ENCODE results near the gene PKIG.

PKIG gene

DNA sequence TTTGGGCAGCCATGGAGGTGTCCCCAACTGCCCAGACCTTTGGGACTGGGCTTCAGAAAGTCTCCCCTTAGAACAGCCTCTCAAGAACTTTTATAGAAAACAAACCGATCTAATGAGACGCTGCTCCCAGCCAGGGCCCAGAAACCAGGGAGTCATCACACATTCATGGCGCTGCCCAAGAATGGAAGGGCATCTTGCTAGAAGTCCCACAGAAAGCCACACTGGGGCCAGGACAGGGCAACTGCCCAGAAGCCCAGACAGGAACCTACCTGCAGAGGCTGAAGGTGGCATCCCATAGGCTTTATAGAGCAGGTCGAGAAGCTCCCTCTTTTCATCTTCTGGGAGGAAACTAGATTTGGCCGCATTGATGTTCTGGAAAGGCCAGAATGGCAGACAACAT, 37.7 kb downstream of the PKIG start:
- DNase-seq (ENCODE audit: low spot score) = no peak

DNA sequence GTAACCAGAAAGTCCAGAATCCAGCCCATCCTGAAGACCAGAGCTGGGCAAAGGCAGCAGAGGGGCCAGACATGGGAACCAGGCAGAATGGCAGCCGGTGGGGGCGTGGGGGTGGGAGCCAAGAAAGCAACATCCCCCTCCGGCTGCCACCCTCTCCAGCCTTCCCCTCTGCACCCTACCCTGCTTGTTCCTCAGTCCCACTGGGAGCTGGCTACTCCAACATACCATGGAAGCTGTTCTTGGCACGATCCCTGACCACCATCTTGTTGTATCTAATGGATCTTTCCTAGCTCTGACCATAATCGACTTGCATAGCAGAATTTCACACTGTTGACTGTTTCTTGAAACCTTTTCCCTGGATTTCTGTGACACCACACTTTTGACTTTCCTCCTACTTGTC, 38.9 kb downstream of the PKIG start:
- DNase-seq (ENCODE audit: low spot score) = no peak

GRCh38 chr20:44621939-44622338, 39.6 kb downstream of the PKIG start:
- DNase-seq (ENCODE audit: low spot score) = no peak

DNA sequence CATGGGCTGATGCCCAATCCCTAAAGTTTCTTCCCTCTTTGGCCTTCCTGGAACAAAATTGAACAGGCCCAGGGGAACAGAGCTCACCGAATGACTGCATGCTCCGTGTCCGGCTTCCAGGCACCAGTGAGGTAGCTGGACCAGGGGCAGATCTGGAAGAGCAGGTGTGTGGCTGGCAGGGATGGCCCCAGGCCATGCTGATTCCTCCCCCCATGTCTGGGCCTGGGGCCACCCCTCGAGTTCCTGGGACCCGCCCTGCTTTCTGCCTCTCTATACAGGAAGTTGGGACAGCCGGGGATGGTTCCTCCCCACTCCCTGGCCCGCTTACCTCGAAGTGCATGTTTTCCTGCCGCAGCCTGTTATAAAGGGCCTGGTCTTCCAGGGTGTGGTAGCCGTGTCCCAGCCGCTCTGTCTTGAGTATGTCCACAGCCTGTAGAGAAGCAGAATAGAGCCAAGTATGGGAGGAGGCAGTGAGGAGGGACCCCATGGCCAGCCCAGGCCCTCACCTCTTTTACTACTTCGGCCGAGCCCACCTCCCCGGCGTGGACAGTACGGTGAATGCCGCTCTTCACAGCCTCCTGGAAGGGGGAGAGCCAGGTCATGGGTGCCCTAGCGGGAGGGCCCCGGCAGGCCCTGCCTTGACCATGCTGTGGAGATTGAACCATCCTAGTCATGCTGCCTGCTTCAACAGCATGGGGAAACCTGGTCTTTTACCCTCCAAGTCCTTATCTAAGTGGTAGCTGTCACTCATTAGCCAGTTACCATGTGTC, 40.3 kb downstream of the PKIG start:
- no peak for DNase-seq (ENCODE audit: low spot score)

DNA sequence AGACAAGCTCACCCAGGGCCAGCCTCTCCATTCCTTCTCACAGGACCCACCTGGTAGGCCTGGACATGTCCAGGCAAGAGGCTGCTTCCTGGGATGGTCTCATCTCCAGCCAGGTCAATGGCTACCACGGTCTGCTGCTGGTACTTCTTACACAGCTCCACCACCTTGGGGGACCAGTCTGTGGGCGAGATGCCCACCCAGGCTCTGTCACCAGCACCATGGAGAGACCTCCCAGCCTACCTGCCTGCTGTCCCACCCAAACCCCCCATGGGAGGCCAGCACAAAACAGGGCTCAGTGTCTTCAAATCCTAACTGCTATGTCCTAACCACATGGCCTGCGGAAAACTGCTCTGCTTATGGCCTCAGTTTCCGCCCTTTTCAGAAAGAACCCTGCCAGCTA, 41.8 kb downstream of the PKIG start:
- no peak for DNase-seq (ENCODE audit: low spot score)

GRCh38 chr20:44624743-44625271, 42.4 kb downstream of the PKIG start:
- DNase-seq (ENCODE audit: low spot score) = no peak

DNA sequence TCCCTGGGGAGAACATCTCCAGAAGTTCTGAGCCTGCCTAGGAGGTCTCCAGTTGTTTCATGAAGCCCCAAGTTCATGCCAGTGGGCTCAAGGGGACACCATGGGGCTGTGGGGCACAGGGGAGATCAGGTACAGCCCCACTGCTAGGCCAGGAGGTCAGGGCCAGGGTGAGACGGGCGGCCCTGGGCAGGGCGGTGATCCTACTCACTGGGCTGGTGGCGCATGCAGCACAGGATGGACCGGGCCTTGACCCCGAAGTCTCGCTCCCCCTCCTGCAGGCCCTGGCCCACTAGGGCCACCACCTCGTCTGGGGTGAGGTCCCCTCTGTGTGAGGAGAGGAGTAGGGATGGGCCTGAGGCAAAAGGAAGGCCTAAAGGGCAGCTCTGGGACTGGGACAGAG, 43.0 kb downstream of the PKIG start:
- DNase-seq (ENCODE audit: low spot score) = no peak

DNA sequence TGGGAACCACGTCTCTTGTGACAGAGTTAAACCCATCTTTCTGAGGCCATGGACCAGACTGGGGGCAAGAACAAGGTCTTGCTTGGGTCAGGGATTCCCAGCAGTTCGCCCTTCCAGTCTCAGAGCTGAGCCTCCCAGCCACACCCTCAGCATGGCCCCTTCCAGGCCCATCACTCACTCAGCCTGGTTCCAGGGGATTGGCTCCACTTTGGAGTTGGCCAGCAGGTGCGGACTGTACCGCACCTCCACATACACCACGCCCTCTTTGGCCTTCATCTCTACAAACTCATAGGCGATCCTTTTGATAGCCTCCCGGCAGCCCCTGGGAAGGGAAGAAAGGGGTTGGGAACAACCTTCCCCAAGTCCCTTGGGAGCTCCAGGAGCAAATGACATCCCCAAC, 43.9 kb downstream of the PKIG start:
- no peak for DNase-seq (ENCODE audit: low spot score)

DNA sequence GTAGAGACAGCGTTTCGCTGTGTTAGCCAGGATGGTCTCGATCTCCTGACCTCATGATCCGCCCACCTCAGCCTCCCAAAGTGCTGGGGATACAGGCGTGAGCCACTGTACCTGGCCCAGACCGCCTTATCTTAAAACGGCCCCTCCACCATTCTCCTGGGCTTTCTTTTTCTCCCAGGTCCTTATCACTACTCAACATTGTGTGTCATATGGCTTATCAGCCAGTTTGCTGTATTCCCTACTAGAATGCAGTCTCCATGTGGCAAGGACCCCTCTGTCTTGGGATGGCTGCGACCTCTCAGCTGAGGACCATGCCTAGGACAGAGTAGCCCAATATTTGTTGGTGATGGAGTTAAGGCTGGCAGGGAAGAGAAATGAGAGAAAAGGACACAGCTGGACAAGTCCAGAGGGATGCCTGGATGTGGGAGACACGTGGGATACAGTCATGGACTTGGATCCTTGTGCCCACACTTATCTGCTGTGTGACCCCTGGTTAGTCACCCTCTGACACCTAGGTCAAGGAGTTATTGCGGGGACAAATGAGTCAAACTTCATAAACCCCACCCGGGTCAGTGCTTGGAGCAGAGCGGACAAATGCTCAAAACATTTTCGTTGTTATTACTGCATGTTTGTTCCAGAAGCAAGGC, 45.1 kb downstream of the PKIG start:
- DNase-seq (ENCODE audit: low spot score) = no peak

GRCh38 chr20:44629017-44629385, 46.6 kb downstream of the PKIG start:
- DNase-seq (ENCODE audit: low spot score) = no peak

DNA sequence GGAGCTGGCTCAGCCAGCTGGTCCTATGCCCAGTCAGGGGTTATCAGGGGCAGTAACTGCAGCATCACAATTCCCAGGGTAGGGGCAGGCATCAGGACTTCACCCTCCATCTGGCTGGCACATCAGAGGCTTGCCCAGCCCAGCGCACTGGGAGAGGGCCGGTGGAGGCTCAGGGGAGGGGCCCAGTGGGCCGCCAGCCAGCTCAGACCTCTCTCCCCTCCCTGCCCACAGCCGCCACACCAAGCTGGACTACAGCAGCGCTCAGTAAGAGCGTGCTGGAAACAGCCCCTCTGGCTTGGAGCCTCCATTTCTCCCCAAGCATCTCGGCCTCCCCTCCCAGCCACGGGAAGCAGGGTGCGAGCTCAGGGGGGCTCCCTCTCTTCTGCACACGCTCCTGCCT, 47.2 kb downstream of the PKIG start:
- no peak for DNase-seq (ENCODE audit: low spot score)

DNA sequence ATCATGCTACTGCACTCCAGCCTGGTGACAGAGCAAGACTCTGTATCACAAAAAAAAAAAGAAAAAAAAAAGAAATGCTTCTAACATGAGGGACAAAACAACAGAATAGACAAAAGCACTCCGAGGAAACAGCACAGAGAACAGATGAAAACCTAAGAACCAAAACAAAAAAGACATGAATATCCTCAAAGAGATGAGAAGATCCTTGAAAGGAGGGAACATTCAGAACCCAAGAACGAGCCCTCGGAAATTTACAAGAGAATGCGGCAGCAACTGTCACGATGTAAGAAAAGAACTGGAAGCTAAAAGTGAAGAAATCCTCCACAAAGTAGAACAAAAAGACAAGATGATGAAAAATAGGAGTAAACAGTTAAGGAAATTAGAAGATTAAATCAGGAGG, 47.9 kb downstream of the PKIG start:
- no peak for DNase-seq (ENCODE audit: low spot score)

- no peak for DNase-seq (ENCODE audit: low spot score)
Measured at GRCh38 chr20:44632103-44632752, 49.8 kb downstream of the PKIG start.

DNA sequence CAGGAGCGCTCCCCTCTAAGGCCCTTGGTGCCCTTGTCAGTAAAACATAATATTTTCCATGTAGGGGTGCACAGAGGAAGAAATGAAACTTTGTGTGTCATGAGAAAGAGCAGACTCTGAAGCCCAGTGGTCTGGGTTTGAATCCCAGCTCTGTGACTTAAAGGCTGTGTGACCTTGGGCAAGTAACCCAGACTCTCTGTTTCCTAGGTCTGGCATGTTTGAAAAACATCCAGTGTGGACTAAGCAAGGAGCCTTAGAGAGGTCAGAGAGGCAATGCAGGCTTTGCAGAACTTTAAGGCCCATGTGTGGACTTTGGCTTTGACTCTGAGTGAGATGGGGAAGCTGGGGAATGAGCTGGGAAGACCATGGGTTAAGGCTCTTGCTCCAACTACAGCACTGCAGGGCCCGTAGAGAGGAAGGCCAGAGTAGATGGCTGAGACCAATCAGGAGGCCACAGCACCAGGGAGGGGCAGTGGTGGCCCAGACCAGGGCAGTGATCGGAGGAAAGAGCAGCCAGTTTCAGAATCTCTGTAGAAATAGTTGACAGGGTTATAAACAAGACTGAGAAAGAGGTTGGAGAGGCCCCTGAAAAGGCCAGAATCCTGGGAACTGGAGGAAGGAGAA, 50.9 kb downstream of the PKIG start:
- DNase-seq (ENCODE audit: low spot score) = no peak

DNA sequence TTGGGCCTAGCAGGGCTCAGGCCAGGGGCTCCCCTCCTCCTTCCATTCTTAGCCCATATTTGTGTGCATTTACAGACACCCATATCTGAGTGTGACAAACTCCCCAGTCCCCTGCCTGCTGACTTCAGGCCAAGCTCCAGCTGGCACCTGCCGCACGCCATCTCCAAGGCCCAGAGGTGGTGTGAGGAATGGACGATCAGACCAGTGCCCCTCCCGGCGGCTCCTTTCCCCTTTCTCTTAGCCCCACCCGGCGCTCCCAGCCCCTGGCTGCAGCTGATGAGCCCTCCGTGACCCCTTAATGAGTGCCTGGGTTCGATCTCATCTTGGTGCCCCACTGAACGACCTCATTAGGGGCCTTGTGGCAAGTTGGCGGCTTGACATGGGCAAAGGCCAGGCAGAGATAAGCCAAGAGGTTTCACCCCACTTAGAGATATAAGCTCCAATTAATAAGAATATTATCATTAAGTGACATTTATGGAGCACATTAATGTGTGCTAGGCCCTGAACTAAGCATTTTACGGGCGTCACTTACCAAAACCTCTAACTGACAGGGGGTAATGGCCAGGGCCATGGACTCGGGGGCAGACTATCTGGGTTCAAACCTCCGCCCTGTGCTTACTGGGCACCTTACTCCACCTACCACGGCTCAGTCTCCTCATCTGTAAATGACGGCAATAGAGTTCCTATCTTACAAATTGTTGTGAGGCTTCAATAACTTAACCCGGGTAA, 51.7 kb downstream of the PKIG start:
- DNase-seq (ENCODE audit: low spot score) = no peak

GRCh38 chr20:44635877-44636276, 53.5 kb downstream of the PKIG start:
- no peak for DNase-seq (ENCODE audit: low spot score)

GRCh38 chr20:44637042-44637441, 54.7 kb downstream of the PKIG start:
- no peak for DNase-seq (ENCODE audit: low spot score)

DNA sequence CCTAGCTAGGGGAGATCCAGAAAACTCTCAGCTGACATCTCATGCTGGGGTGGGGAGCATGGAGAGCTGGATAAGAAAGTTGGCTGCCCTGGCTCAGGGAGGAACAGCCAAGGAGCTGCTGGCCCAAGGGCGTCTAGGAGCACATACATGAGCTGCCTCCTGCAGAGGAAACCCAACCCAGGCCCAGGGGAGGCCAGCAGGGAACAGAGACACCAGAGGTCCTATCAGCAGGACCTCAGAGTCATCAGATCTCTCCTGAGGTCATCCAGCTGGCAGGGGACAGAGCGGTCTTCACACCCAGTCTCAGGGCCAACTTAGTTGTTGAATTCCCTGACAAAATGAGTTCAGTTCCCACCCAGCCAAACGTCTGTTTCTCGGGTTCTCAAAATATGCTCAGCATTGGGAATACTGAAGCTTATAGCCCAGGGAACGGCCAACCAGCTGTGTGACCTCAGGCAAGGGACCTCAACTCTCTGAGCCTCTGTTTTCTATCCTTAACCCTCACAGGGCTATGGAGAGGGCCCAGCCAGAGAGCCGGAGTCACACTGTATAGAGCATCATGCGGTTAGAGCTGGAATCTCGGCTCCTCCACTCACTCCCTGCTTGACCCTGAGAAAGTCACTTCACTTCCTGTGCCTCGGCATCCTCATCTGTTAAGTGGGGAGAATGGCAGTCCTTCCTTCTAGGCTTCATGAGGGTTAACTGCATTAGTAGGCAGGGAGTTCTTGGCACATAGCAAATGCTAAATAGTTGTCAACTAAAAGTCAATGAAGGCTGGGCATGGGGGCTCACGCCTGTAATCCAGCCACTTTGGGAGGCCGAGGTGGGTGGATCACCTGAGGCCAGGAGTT, 55.4 kb downstream of the PKIG start:
- no peak for DNase-seq (ENCODE audit: low spot score)

- no peak for DNase-seq (ENCODE audit: low spot score)
Measured at GRCh38 chr20:44640522-44640921, 58.1 kb downstream of the PKIG start.

GRCh38 chr20:44641325-44641724, 58.9 kb downstream of the PKIG start:
- no peak for DNase-seq (ENCODE audit: low spot score)
